ENCODE measurements around the gene DAZAP2. TPM values are rescaled to one million over a fixed set of nuclear protein-coding genes. Genes with fewer than 3 reads are reported as not detected.

The DAZAP2 gene
- total and polyA plus RNA-seq, 2 of the 4 experiments (the other 2 are of a cell fraction) = 62.2 to 202 TPM

DNA sequence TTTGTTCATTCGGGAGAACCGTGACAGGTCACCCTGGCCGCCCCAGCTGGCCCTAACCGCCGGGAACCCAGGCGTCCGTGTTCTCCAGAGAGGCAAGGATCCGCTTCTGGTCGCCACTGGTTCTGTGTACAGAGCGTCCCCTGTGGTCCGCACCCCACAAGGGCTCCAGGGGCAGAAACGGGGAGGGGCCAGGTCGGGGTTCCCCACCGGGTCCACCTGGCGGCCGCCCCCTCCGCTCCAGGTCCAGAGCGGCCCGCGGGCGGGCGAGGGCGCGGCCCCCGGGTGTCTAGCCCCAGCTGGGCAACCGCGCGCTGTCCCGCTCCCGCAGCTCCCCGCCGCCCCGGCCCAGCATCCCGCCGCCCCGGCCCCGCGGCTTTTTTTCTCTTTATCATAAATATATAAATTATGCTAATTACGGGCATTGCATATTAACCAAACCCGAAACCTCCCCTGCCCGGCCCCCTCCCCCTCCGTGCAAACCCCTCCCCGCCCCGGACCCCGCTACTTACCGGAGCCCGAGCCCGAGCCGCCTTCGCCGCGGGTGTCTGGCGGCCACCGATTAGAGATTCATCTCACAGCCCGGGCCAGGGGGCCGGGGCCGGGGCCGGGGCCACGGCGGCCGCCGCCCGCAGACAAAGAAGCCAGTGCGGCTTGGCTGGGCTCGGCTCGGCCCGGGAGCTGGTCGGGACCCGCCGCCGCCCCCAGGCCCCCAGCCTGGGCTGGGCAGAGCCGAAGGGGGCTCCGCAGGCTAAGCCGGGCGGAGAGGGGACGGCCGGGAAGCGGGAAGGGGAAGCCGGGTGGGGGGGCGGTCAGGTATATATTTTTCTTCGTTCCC, 21.3 kb upstream of the DAZAP2 start:
- no peak overlapping the region for H4K5ac ChIP-seq (ENCODE audit: low read depth, low read length)
- no peaks in the 10 kb centered on the region for H3K9me3 ChIP-seq (ENCODE audit: control insufficient read depth, insufficient read depth, low read length)
- ChIA-PET CTCF (no interaction called here), POLR2A (ENCODE audit: unreplicated experiment) (interaction anchor here (0.6 to 0.7 kb wide), 3 partner anchors 21 to 386 kb away, joined by 3 to 14 read pairs (median 4); partner anchors contain the start of gene DAZAP2)
- H3K4me2 ChIP-seq (ENCODE audit: low read depth, low read length) = peak overlapping the region; percentile 68
- peaks cover 14 to 27% of the 10 kb centered on the region in 2 experiments; a peak in 3 of 4 replicates for H3K79me1 ChIP-seq (ENCODE audit: low read depth in 1 of 2, low read length in 2 of 2)
- H4K20me1 ChIP-seq (ENCODE audit: insufficient read depth, low read length) = no peaks in the 10 kb centered on the region
- 2% methylated on average over 17 of the region's 81 CpGs; no CpG with 5 or more reads in 1 of the 2 experiments for WGBS, 2 experiments (ENCODE audit: extremely low coverage in 2 of 2, insufficient read length in 1 of 2)
- peaks cover 9% of the 10 kb centered on the region for H3K9me1 ChIP-seq (ENCODE audit: insufficient read depth, low read length)
- no peak overlapping the region for H4K91ac ChIP-seq (ENCODE audit: insufficient read depth, low read depth, low read length)
- H4K8ac ChIP-seq (ENCODE audit: low read depth in 2 of 2, low read length in 2 of 2) = peak overlapping the region; percentile 41 to 81; a peak in 3 of 4 replicates
- H2AK5ac ChIP-seq (ENCODE audit: low read depth, low read length) = 0 out of 2 replicates have a peak overlapping the region, but pooled peaks have one; percentile 16
- H2BK20ac ChIP-seq (ENCODE audit: low read depth, low read length) = no peak overlapping the region
- no peak for TF ChIP-seq USF2 (IDR thresholded peaks at IDR 0.05; ENCODE audit: low read depth, low read length)
- TF ChIP-seq RCOR1 (IDR thresholded peaks at IDR 0.05; ENCODE audit: insufficient replicate concordance, low read length) = no peak
- TF ChIP-seq CTCF (conservative IDR thresholded peaks at IDR 0.05; ENCODE audit: low read depth, low read length) = peak; percentile 18; the same call in 1 of the 2 replicates
- no peak for TF ChIP-seq POLR2A (IDR thresholded peaks at IDR 0.05; ENCODE audit: low read depth, low read length)
- TF ChIP-seq MAZ (IDR thresholded peaks at IDR 0.05; ENCODE audit: borderline replicate concordance, low read depth, low read length) = 0 out of 2 replicates have a peak, but pooled peaks have one; percentile 3
- peak overlapping the region; percentile 46; the same call in 1 of the 2 replicates for H3K4ac ChIP-seq (ENCODE audit: low read depth, low read length)
- H3K36me3 ChIP-seq (ENCODE audit: control insufficient read depth, insufficient read depth, low read length) = 0 out of 2 replicates have a peak, but pooled peaks cover 1% of the 10 kb centered on the region
- H2AK9ac ChIP-seq (replicated peaks; ENCODE audit: low read depth, low read length, poor library complexity) = peak overlapping the region; percentile 93
- no peaks in the 10 kb centered on the region for H3K27me3 ChIP-seq (ENCODE audit: control insufficient read depth, insufficient read depth, low read length)
- peak overlapping the region; percentile 71 for H2BK5ac ChIP-seq (ENCODE audit: low read depth, low read length, poor library complexity, severe bottlenecking)
- peak overlapping the region; percentile 98 for H2AFZ ChIP-seq (replicated peaks; ENCODE audit: low read length, poor library complexity)
- peak overlapping the region; percentile 60; the same call in 1 of the 2 replicates for H2BK120ac ChIP-seq (ENCODE audit: low read depth, low read length)
- in situ Hi-C loops (cut with MboI; ENCODE audit: low sequenced_read_pairs) = no loop called here
- peak overlapping the region; percentile 1; the same call in 1 of the 2 replicates for H3K18ac ChIP-seq (ENCODE audit: low read depth, low read length)
- peak overlapping the region; percentile 43; the same call in 1 of the 2 replicates for H3K23ac ChIP-seq (ENCODE audit: low read depth, low read length)
- peak overlapping the region; percentile 85 for H3K9ac ChIP-seq (ENCODE audit: low read depth, low read length)
- H3K56ac ChIP-seq (ENCODE audit: extremely low read depth, insufficient read depth, low read length) = 0 out of 2 replicates have a peak overlapping the region, but pooled peaks have one; percentile 21
- H3K27ac ChIP-seq (ENCODE audit: insufficient read depth, low read length) = peak overlapping the region; percentile 83
- no peak for DNase-seq
- ATAC-seq (ENCODE audit: low read depth) = peak; percentile 67
- BruUV-seq (replicated peaks) = no TSS peak
- peaks cover 4% of the 10 kb centered on the region for H3K4me1 ChIP-seq (ENCODE audit: control insufficient read depth, insufficient read depth, low read length)
- no peak overlapping the region for H2BK15ac ChIP-seq (ENCODE audit: low read depth, low read length)
- intact Hi-C loops (cut with micrococcal nuclease) = no loop called here
- dilution Hi-C loops (cut with HindIII; ENCODE audit: low sequenced_read_pairs, unreplicated experiment) = no loop called here
- peak overlapping the region; percentile 75 for H3K14ac ChIP-seq (replicated peaks; ENCODE audit: low read depth, low read length)
- H3K4me3 ChIP-seq (ENCODE audit: insufficient read depth, low read depth, low read length) = peak overlapping the region; percentile 77
